HUES6 (cell line): Measurements from ENCODE around the gene ETV5.

Experiments used
- H3K27ac ChIP-seq: 2 replicates; pipeline ENCODE4 v1.7.0; 2013; ENCODE audit warnings: low read depth, mild to moderate bottlenecking, low read length, inconsistent platforms
- H3K27me3 ChIP-seq: 2 replicates; pipeline ENCODE4 v1.6.1; 2013; ENCODE audit warnings: low read length; ENCODE audit not compliant: control insufficient read depth, insufficient read depth
- H3K36me3 ChIP-seq: 2 replicates; pipeline ENCODE4 v1.6.1; 2013; ENCODE audit warnings: low read length; ENCODE audit not compliant: control insufficient read depth, insufficient read depth
- H3K4me1 ChIP-seq: 2 replicates; pipeline ENCODE4 v1.6.1; 2013; ENCODE audit warnings: low read length; ENCODE audit not compliant: control insufficient read depth, insufficient read depth
- H3K4me3 ChIP-seq: 2 replicates; pipeline ENCODE4 v1.5.1; 2013; ENCODE audit warnings: low read depth, low read length
- H3K9ac ChIP-seq: one replicate; pipeline ENCODE4 v1.6.1; 2013; ENCODE audit warnings: mild to moderate bottlenecking, low read length
- H3K9me3 ChIP-seq: 2 replicates; pipeline ENCODE4 v1.6.1; 2013; ENCODE audit warnings: low read depth, low read length; ENCODE audit not compliant: control insufficient read depth, insufficient read depth

The ETV5 gene

GRCh38 chr3:186121968-186122367, 13.1 kb upstream of the ETV5 start:
- Histone ChIP-seq H3K27ac (no peak overlapping the region), H3K36me3 (no peaks in the 10 kb centered on the region), H3K4me3 (no peak overlapping the region), H3K4me1 (peaks cover 28% of the 10 kb centered on the region), H3K9me3 (no peaks in the 10 kb centered on the region; the same call in 1 of the 2 replicates), H3K9ac (no peak overlapping the region), H3K27me3 (peaks cover 45% of the 10 kb centered on the region)

GRCh38 chr3:186121278-186121677, 12.4 kb upstream of the ETV5 start:
- Histone ChIP-seq H3K4me1 (peaks cover 28% of the 10 kb centered on the region), H3K27ac (no peak overlapping the region), H3K36me3 (no peaks in the 10 kb centered on the region), H3K9ac (no peak overlapping the region), H3K4me3 (no peak overlapping the region), H3K9me3 (no peaks in the 10 kb centered on the region), H3K27me3 (peaks cover 47% of the 10 kb centered on the region)

- H3K36me3 ChIP-seq: no peaks in the 10 kb centered on the region
- H3K27ac ChIP-seq: no peak overlapping the region
- H3K9me3 ChIP-seq: no peaks in the 10 kb centered on the region
- H3K4me3 ChIP-seq: no peak overlapping the region
- no peak overlapping the region for H3K9ac ChIP-seq
- peaks cover 27% of the 10 kb centered on the region for H3K4me1 ChIP-seq
- H3K27me3 ChIP-seq: peaks cover 65% of the 10 kb centered on the region
These were observed 10.6 kb upstream of the ETV5 start for GRCh38 chr3:186119499-186119898.

- peaks cover 20% of the 10 kb centered on the region for H3K4me1 ChIP-seq
- H3K9me3 ChIP-seq: no peaks in the 10 kb centered on the region
- no peak overlapping the region for H3K4me3 ChIP-seq
- no peak overlapping the region for H3K27ac ChIP-seq
- H3K36me3 ChIP-seq: no peaks in the 10 kb centered on the region
- H3K9ac ChIP-seq: no peak overlapping the region
- H3K27me3 ChIP-seq: peaks cover 73% of the 10 kb centered on the region
These were observed 9.8 kb upstream of the ETV5 start for GRCh38 chr3:186118692-186119091.

- Histone ChIP-seq H3K4me1 (peaks cover 10% of the 10 kb centered on the region), H3K9ac (no peak overlapping the region), H3K4me3 (no peak overlapping the region), H3K27ac (no peak overlapping the region), H3K36me3 (no peaks in the 10 kb centered on the region), H3K27me3 (peaks cover 83% of the 10 kb centered on the region), H3K9me3 (no peaks in the 10 kb centered on the region)
These were observed 8.7 kb upstream of the ETV5 start for GRCh38 chr3:186117521-186118134.

GRCh38 chr3:186115239-186115996, 6.5 kb upstream of the ETV5 start:
- Histone ChIP-seq H3K4me1 (peaks cover 7% of the 10 kb centered on the region), H3K27me3 (peaks cover 100% of the 10 kb centered on the region), H3K9ac (no peak overlapping the region), H3K27ac (no peak overlapping the region), H3K4me3 (no peak overlapping the region), H3K9me3 (no peaks in the 10 kb centered on the region), H3K36me3 (no peaks in the 10 kb centered on the region)

- no peak overlapping the region for H3K27ac ChIP-seq
- H3K9ac ChIP-seq: no peak overlapping the region
- peaks cover 80% of the 10 kb centered on the region for H3K27me3 ChIP-seq
- no peaks in the 10 kb centered on the region for H3K36me3 ChIP-seq
- H3K9me3 ChIP-seq: no peaks in the 10 kb centered on the region
- H3K4me3 ChIP-seq: no peak overlapping the region
- H3K4me1 ChIP-seq: peaks cover 17% of the 10 kb centered on the region
These were observed 2.4 kb upstream of the ETV5 start for GRCh38 chr3:186110975-186111974.

GRCh38 chr3:186109897-186110803, 1.3 kb upstream of the ETV5 start:
- H3K4me3 ChIP-seq: peak overlapping the region; percentile 70
- no peaks in the 10 kb centered on the region for H3K9me3 ChIP-seq
- H3K27me3 ChIP-seq: peaks cover 80% of the 10 kb centered on the region
- no peaks in the 10 kb centered on the region for H3K36me3 ChIP-seq
- H3K4me1 ChIP-seq: peaks cover 23% of the 10 kb centered on the region
- no peak overlapping the region; the same call in 1 of the 2 replicates for H3K27ac ChIP-seq
- peak overlapping the region; percentile 52 for H3K9ac ChIP-seq

- peaks cover 34% of the 10 kb centered on the region for H3K4me1 ChIP-seq
- H3K9me3 ChIP-seq: no peaks in the 10 kb centered on the region
- peak overlapping the region; percentile 84; the same call in 1 of the 2 replicates for H3K27ac ChIP-seq
- no peaks in the 10 kb centered on the region for H3K36me3 ChIP-seq
- H3K27me3 ChIP-seq: peaks cover 62% of the 10 kb centered on the region
- H3K4me3 ChIP-seq: peak overlapping the region; percentile 96
- peak overlapping the region; percentile 83 for H3K9ac ChIP-seq
These were observed 566 bp downstream of the ETV5 start for GRCh38 chr3:186108106-186108940.
